Karpas-422 (cell line): Measurements from ENCODE around the gene SLC39A2. TPM values are rescaled to one million over a fixed set of nuclear protein-coding genes. Genes with fewer than 3 reads are reported as not detected.
A peak's percentile ranks its signal among the peaks of the same experiment; 100 is the strongest.
"Not testable (repeated sequence)": the region's sequence is repeated elsewhere in the genome, so short reads cannot be mapped to it uniquely, and the experiment has no call there.

Source experiments
- DNase-seq: peaks from one replicate; pipeline ENCODE4 v3.0.0-alpha.2; 2015
- H2AFZ ChIP-seq: fragments of 200-600 bp; sonication (generic); 2 replicates; pipeline ENCODE4 v1.6.1; 2014; ENCODE audit warnings: antibody characterized with exemption, low read length, mixed read lengths
- H3K27ac ChIP-seq: fragments of 200-600 bp; sonication (generic); 2 replicates; pipeline ENCODE4 v1.5.1; 2014; ENCODE audit warnings: mild to moderate bottlenecking, low read length, moderate library complexity
- H3K27me3 ChIP-seq: fragments of 200-600 bp; sonication (generic); 2 replicates; pipeline ENCODE4 v1.6.1; 2014; ENCODE audit warnings: low read length, mixed read lengths
- H3K36me3 ChIP-seq: fragments of 200-600 bp; sonication (generic); 2 replicates; pipeline ENCODE4 v1.6.1; 2014; ENCODE audit warnings: low read length, mixed read lengths; ENCODE audit not compliant: insufficient read depth
- H3K4me1 ChIP-seq: fragments of 200-600 bp; sonication (generic); 2 replicates; pipeline ENCODE4 v1.6.1; 2014; ENCODE audit warnings: mild to moderate bottlenecking, low read length, mixed read lengths
- H3K4me2 ChIP-seq: fragments of 200-600 bp; sonication (generic); 2 replicates; pipeline ENCODE4 v1.6.1; 2014; ENCODE audit warnings: low read length, low read depth, mild to moderate bottlenecking; ENCODE audit not compliant: poor library complexity, severe bottlenecking
- H3K4me3 ChIP-seq: fragments of 200-600 bp; sonication (generic); 2 replicates; pipeline ENCODE4 v1.5.1; 2014; ENCODE audit warnings: mild to moderate bottlenecking, antibody characterized with exemption, low read length, mixed read lengths
- H3K79me2 ChIP-seq: fragments of 200-600 bp; sonication (generic); 2 replicates; pipeline ENCODE4 v1.6.1; 2014; ENCODE audit warnings: mild to moderate bottlenecking, low read length, mixed read lengths
- H3K9ac ChIP-seq: fragments of 200-600 bp; sonication (generic); 2 replicates; pipeline ENCODE4 v1.6.0; 2014; ENCODE audit warnings: low read length
- H3K9me2 ChIP-seq: fragments of 200-600 bp; sonication (generic), shearing (Covaris generic); replicated peaks from 2 replicates; pipeline ENCODE4 v1.6.0; 2014; ENCODE audit warnings: mild to moderate bottlenecking, low read length, moderate library complexity; ENCODE audit not compliant: insufficient read depth
- H3K9me3 ChIP-seq: fragments of 300-700, 200-600 bp; sonication (generic); 2 replicates; pipeline ENCODE4 v1.6.1; 2014; ENCODE audit warnings: low read length, mixed read lengths
- H4K20me1 ChIP-seq: fragments of 200-600 bp; sonication (generic); 2 replicates; pipeline ENCODE4 v1.6.1; 2014; ENCODE audit warnings: mild to moderate bottlenecking, antibody characterized with exemption, low read length, low read depth; ENCODE audit not compliant: insufficient read depth
- total RNA-seq: library from RNA; depleted of rRNA; stranded (reverse); fragments of >200 nt; shearing (Covaris generic); gene quantifications from 2 replicates; pipeline ENCODE4 v1.2.3, GENCODE V29; 2014; ENCODE audit warnings: low replicate concordance

SLC39A2 gene
- total RNA-seq, 1 experiment from 2014 or later = not detected

DNA sequence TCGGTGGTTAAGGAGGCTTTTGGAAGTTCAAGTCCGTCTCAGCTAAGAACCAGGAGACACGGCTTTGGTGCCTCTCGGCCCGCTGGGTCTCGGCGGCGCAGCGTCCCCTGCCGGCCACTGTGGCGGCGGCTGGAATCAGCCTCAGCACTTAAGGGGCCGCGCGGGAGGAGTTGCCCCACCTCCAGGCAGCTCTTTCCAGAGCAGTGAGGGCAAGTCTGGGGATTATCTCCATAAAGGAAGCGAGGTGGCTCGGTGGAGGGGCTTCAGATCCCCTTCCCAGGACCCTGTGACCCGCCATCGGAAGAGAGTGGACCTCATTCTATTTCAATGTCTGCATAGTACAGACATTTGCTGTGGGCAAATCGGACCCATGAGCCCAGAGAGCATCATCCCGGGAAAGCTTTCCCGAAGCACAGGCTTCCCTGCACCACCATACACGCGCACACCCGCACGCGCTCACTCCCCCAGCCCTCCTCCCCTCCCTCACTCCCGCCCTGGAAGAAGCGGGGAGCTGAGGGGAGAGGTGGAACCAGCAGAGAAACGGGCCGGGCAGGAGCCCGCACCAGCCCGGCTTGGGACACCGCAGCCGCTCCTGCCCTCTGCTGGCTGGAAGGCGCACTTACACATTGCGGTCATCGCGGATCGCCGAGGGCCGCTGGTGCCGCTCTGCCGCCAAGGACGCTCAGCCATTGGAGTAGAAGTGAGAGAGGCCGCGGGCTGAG, 27.9 kb upstream of the SLC39A2 start:
- peak; percentile 96 for DNase-seq
- Histone ChIP-seq H4K20me1 (no peaks in the 10 kb centered on the region), H3K79me2 (no peaks in the 10 kb centered on the region), H2AFZ (peak overlapping the region; percentile 99), H3K36me3 (no peaks in the 10 kb centered on the region), H3K9ac (peak overlapping the region; percentile 76), H3K27ac (no peak overlapping the region), H3K4me3 (peak overlapping the region; percentile 80), H3K9me2 (no peaks in the 10 kb centered on the region), H3K4me1 (peaks cover 16% of the 10 kb centered on the region), H3K9me3 (no peaks in the 10 kb centered on the region), H3K27me3 (no peaks in the 10 kb centered on the region), H3K4me2 (peak overlapping the region; percentile 95)

DNA sequence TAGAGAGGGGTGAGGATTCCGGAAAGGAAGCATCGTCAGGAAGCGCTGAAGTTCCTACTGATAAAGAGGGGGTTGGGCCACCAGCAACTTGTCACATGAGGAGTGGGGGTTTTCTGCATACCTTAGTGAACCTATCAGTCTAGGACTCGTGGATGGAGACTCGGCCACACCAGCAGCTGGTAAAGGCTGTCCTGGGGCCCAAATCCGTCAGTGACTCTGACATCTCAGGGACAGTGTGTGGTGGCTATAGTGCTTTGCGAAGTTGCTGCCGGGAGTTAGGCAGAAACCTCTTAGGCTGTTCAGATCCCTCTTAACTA, 27.4 kb upstream of the SLC39A2 start:
- Histone ChIP-seq H3K9ac (peak overlapping the region; percentile 76), H3K9me2 (no peaks in the 10 kb centered on the region), H3K4me2 (peak overlapping the region; percentile 95), H3K27me3 (no peaks in the 10 kb centered on the region), H3K79me2 (no peaks in the 10 kb centered on the region), H3K27ac (no peak overlapping the region), H3K9me3 (no peaks in the 10 kb centered on the region), H3K4me3 (peak overlapping the region; percentile 80), H3K4me1 (peaks cover 16% of the 10 kb centered on the region), H3K36me3 (no peaks in the 10 kb centered on the region), H4K20me1 (no peaks in the 10 kb centered on the region), H2AFZ (peak overlapping the region; percentile 99; the same call in 1 of the 2 replicates)
- DNase-seq = no peak

DNA sequence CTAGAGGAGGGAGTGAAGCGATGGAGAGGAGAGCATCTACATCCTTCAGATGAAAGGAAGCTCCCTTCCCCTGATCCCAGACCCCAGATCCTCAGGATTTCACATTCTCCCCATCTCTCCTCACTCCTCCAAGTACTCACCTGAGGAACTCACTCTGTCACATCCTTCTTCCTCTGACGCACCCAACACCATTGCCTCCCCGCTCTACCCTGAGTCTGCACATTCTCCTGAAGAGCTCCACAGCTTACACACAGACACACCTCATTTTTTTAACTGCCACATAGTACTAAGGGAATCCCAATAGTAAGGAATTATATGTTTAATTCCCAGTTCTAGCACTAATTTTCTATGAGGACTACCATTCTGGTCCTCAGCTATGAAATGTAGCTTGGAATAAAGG, 25.6 kb upstream of the SLC39A2 start:
- Histone ChIP-seq H3K79me2 (no peaks in the 10 kb centered on the region), H3K27ac (no peak overlapping the region), H3K9me3 (no peaks in the 10 kb centered on the region), H3K9me2 (no peaks in the 10 kb centered on the region), H4K20me1 (no peaks in the 10 kb centered on the region), H3K4me1 (peaks cover 16% of the 10 kb centered on the region), H2AFZ (no peak overlapping the region), H3K9ac (no peak overlapping the region), H3K4me3 (no peak overlapping the region), H3K4me2 (no peak overlapping the region), H3K36me3 (no peaks in the 10 kb centered on the region), H3K27me3 (no peaks in the 10 kb centered on the region)
- no peak for DNase-seq

DNA sequence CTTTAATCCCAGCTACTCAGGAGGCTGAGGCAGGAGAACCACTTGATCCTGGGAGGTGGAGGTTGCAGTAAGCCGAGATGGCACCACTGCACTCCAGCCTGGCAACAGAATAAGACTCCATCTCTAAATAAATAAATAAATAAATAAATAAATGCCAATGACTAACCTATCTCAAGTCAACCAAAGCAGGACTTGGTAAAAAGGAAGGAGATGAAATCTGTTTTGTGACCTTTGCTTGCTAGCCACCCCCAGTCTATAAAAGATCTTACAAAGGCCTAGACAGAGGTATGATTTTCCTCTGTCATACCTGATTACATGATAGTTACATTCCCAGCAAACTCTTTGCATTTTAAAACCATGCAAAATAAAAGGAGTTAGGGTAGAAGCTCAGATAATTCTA, 22.8 kb upstream of the SLC39A2 start:
- no peaks in the 10 kb centered on the region for H3K36me3 ChIP-seq
- no peaks in the 10 kb centered on the region for H3K27me3 ChIP-seq
- no peak overlapping the region for H3K9ac ChIP-seq
- H3K4me1 ChIP-seq = peaks cover 6% of the 10 kb centered on the region
- H3K4me2 ChIP-seq = no peak overlapping the region
- no peaks in the 10 kb centered on the region for H4K20me1 ChIP-seq
- no peak overlapping the region for H3K27ac ChIP-seq
- no peaks in the 10 kb centered on the region for H3K79me2 ChIP-seq
- no peaks in the 10 kb centered on the region for H3K9me3 ChIP-seq
- H3K9me2 ChIP-seq = no peaks in the 10 kb centered on the region
- no peak for DNase-seq
- H3K4me3 ChIP-seq = no peak overlapping the region
- no peak overlapping the region for H2AFZ ChIP-seq

DNA sequence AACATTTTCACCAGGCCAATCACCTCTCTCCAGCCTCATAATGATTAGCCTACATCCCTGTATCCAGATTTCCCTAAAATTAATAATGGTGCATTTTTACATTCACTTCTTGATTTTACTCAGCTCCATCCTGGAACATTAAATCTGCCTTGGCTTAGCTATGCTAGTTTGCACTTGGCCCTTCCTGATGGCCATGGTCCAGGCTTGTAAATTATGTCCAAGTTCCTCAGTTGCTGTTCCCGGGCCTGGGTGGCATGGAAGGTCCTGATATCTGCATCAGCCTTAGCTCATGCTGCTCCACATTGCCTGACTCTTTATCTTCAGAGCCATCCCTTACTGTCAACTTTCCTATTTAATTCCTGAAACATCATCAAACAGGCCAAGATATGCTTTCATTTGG, 20.4 kb upstream of the SLC39A2 start:
- Histone ChIP-seq H3K27me3 (no peaks in the 10 kb centered on the region), H3K79me2 (no peaks in the 10 kb centered on the region), H3K9me2 (no peaks in the 10 kb centered on the region), H3K4me3 (no peak overlapping the region), H3K27ac (no peak overlapping the region), H4K20me1 (no peaks in the 10 kb centered on the region), H3K4me2 (no peak overlapping the region), H3K9ac (no peak overlapping the region), H3K4me1 (no peaks in the 10 kb centered on the region), H3K36me3 (no peaks in the 10 kb centered on the region), H2AFZ (no peak overlapping the region), H3K9me3 (no peaks in the 10 kb centered on the region)
- no peak for DNase-seq

DNA sequence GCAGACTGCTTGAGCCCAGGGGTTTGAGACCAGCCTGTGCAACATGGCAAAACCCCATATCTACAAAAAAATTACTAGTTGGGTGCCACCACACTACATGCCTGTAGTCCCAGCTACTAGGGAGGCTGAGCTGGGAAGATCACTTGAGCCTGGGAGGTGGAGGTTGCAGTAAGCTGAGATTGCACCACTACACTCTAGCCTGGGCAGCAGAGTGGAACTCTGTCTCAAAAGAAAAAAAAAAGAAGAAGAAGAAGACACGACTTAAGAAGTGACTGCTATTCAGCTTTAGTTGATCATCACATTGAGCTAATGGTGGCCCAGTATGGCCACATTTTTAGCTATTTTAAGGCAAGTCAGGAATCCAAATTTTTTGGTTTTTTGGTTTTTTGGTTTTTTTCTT, 18.2 kb upstream of the SLC39A2 start:
- DNase-seq = no peak
- no peak overlapping the region for H3K4me3 ChIP-seq

DNA sequence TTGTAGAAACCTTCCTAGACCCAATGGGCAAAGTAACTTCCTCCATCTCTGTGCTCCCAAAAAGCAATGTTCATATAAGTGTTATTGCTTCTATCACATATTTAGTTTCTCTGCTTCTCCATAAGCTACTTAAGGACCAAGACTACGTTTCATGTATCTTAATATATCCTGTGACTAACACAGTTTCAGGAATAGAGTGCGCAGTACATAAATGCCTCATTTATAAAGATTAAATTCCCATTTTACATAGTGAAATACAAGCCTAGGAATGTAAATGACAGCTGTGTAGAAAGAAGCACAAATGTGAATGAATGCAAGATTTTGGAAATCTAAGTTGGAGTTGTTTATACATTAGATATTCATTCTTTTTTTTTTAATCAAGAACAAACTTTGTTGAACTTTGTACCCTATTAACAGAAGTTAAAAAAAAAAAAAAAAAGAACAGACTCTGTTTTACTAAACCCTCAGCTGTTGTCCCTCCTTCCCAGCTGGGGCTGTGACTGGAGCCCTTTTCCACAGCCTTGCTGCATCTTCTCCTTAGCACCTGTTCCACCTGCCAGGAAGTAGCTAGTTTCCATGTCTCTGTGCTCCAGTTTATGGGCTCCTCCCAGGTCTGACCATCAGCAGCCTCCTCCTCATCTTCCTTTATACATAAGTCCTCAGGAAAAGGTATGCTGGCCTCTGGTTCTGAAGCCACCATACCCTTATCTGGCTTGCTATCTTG, 16.3 kb upstream of the SLC39A2 start:
- H3K9me2 ChIP-seq = no peaks in the 10 kb centered on the region
- no peak for DNase-seq
- no peak overlapping the region for H3K4me2 ChIP-seq
- no peak overlapping the region for H2AFZ ChIP-seq
- H3K79me2 ChIP-seq = no peaks in the 10 kb centered on the region
- no peak overlapping the region for H3K9ac ChIP-seq
- H3K4me1 ChIP-seq = peaks cover 2% of the 10 kb centered on the region; the same call in 1 of the 2 replicates
- H4K20me1 ChIP-seq = no peaks in the 10 kb centered on the region
- H3K27me3 ChIP-seq = no peaks in the 10 kb centered on the region
- H3K36me3 ChIP-seq = no peaks in the 10 kb centered on the region
- H3K4me3 ChIP-seq = no peak overlapping the region
- H3K27ac ChIP-seq = no peak overlapping the region
- H3K9me3 ChIP-seq = no peaks in the 10 kb centered on the region

More for the DNA sequence above, 18.2 kb upstream of the SLC39A2 start:
- no peaks in the 10 kb centered on the region for H3K79me2 ChIP-seq
- H3K27me3 ChIP-seq = no peaks in the 10 kb centered on the region
- H3K9ac ChIP-seq = no peak overlapping the region
- no peaks in the 10 kb centered on the region for H3K9me2 ChIP-seq
- no peaks in the 10 kb centered on the region for H3K9me3 ChIP-seq
- H3K27ac ChIP-seq = no peak overlapping the region
- H4K20me1 ChIP-seq = no peaks in the 10 kb centered on the region
- H3K36me3 ChIP-seq = no peaks in the 10 kb centered on the region
- no peak overlapping the region for H3K4me2 ChIP-seq
- H2AFZ ChIP-seq = no peak overlapping the region
- H3K4me1 ChIP-seq = peaks cover 2% of the 10 kb centered on the region; the same call in 1 of the 2 replicates

DNA sequence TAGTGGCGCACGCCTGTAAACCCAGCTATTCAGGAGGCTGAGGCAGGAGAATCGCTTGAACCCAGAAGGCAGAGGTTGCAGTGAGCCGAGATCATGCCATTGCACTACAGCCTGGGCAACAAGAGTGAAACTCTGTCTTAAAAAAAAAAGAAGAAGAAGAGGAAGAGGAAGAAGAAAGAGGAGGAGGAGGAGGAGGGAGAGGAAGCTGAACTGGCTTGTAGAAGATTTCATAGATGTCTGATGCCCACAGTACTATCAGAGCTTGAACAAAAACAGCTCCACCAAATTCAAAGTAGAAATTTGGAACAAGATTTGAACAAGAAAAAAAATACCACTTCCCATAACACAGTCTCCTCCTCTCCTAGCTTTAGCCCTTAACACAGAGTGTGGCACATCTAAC, 13.4 kb upstream of the SLC39A2 start:
- not testable (repeated sequence) for H3K9me3 ChIP-seq, H3K27me3 ChIP-seq, H3K79me2 ChIP-seq, H4K20me1 ChIP-seq, H3K36me3 ChIP-seq, H2AFZ ChIP-seq, DNase-seq, H3K27ac ChIP-seq, H3K4me3 ChIP-seq, H3K9ac ChIP-seq, H3K4me2 ChIP-seq, H3K9me2 ChIP-seq
- H3K4me1 ChIP-seq = peaks cover 12% of the 10 kb centered on the region
